SK-N-SH treated with all-trans-retinoic acid at 6 μM for 48 hours (cell line): ENCODE data around the gene UAP1.

Experiments
- GLIS3 ChIP-seq: fragments of 250-450 bp; sonication (Bioruptor Pico); IDR thresholded peaks from 2 replicates; pipeline ENCODE4 v1.5.0; 2020; ENCODE audit warnings: mild to moderate bottlenecking, moderate library complexity
- ISL1 ChIP-seq: fragments of 250-450 bp; sonication (Bioruptor Pico); IDR thresholded peaks from 2 replicates; pipeline ENCODE4 v2.1.2; 2022; ENCODE audit warnings: mild to moderate bottlenecking, moderate library complexity
- PATZ1 ChIP-seq: fragments of 250-450 bp; sonication (Bioruptor Pico); IDR thresholded peaks from 2 replicates; pipeline ENCODE4 v1.8.0; 2020; ENCODE audit warnings: mild to moderate bottlenecking, moderate library complexity, borderline replicate concordance
- ZNF8 ChIP-seq: fragments of 450-650 bp; formaldehyde crosslinking; IDR thresholded peaks from 2 replicates; pipeline ENCODE4 v1.5.0; 2020; ENCODE audit warnings: mild to moderate bottlenecking, moderate library complexity

GRCh38 chr1:162548170-162548569, 13.4 kb upstream of the UAP1 start:
- no peak for TF ChIP-seq GLIS3 (CRISPR knock-in tag)
- TF ChIP-seq ISL1 (CRISPR knock-in tag), result no peak
- no peak for TF ChIP-seq ZNF8 (CRISPR knock-in tag)
- TF ChIP-seq PATZ1 (CRISPR knock-in tag), result no peak
